MCF 10A (cell line): ENCODE data around the gene SREBF1. TPM values are rescaled to one million over a fixed set of nuclear protein-coding genes. Genes with fewer than 3 reads are reported as not detected.

Source experiments
- BruUV-seq: library from RNA; stranded (reverse); fragments of 400-500 nt; replicated peaks from 2 replicates; lab custom pipeline; 2021; lab: Mats Ljungman, UMichigan
- CTCF ChIA-PET: fragments of 300-600 bp; sonication (Branson Sonifier 250); formaldehyde crosslinking; extraction: SDS; loops from one replicate; lab custom pipeline; 2021; ENCODE audit warnings: antibody characterized with exemption, inconsistent platforms; lab: Yijun Ruan, JAX
- POLR2A ChIA-PET: fragments of 300-600, 350-650 bp; sonication (Branson Sonifier 250); formaldehyde crosslinking; extraction: SDS; loops from one replicate; lab custom pipeline; 2020; ENCODE audit warnings: antibody characterized with exemption, inconsistent platforms; lab: Yijun Ruan, JAX
- DNase-seq: peaks from one replicate; pipeline ENCODE4 v3.0.0-alpha.2; 2018; ENCODE audit not compliant: unreplicated experiment
- H3K27ac Mint-ChIP-seq: one replicate; pipeline ENCODE4 v1.8.0; 2022; ENCODE audit warnings: mild to moderate bottlenecking, low read depth, mixed read lengths; ENCODE audit not compliant: unreplicated experiment
- H3K27me3 Mint-ChIP-seq: one replicate; pipeline ENCODE4 v1.8.0; 2022; ENCODE audit warnings: mixed read lengths; ENCODE audit not compliant: insufficient read depth, unreplicated experiment
- H3K36me3 Mint-ChIP-seq: one replicate; pipeline ENCODE4 v1.8.0; 2022; ENCODE audit warnings: mild to moderate bottlenecking, moderate library complexity, mixed read lengths; ENCODE audit not compliant: insufficient read depth, unreplicated experiment
- H3K4me1 Mint-ChIP-seq: one replicate; pipeline ENCODE4 v1.8.0; 2022; ENCODE audit warnings: mixed read lengths; ENCODE audit not compliant: insufficient read depth, unreplicated experiment
- H3K4me3 Mint-ChIP-seq: one replicate; pipeline ENCODE4 v1.8.0; 2022; ENCODE audit warnings: mild to moderate bottlenecking, moderate library complexity, mixed read lengths; ENCODE audit not compliant: unreplicated experiment
- H3K9me3 Mint-ChIP-seq: one replicate; pipeline ENCODE4 v1.8.0; 2022; ENCODE audit warnings: mixed read lengths; ENCODE audit not compliant: unreplicated experiment
- intact Hi-C: fragments of 100-400 bp; cut with micrococcal nuclease; formaldehyde crosslinking; loops from 2 replicates; pipeline ENCODE4 v1.14.1; 2022
- total RNA-seq: library from RNA; stranded (reverse); gene quantifications from 2 replicates; pipeline ENCODE4 v1.2.3, GENCODE V29; 2022
- TF ChIP-seq, protein P1 (sequence below): fragments of 200-600 bp; IDR thresholded peaks from one replicate; pipeline ENCODE4 v1.8.0; 2022; ENCODE audit warnings: antibody characterized with exemption, mild to moderate bottlenecking; ENCODE audit not compliant: unreplicated experiment

Gene SREBF1
- total RNA-seq, 1 experiment from 2014 or later: 87.1 TPM

DNA sequence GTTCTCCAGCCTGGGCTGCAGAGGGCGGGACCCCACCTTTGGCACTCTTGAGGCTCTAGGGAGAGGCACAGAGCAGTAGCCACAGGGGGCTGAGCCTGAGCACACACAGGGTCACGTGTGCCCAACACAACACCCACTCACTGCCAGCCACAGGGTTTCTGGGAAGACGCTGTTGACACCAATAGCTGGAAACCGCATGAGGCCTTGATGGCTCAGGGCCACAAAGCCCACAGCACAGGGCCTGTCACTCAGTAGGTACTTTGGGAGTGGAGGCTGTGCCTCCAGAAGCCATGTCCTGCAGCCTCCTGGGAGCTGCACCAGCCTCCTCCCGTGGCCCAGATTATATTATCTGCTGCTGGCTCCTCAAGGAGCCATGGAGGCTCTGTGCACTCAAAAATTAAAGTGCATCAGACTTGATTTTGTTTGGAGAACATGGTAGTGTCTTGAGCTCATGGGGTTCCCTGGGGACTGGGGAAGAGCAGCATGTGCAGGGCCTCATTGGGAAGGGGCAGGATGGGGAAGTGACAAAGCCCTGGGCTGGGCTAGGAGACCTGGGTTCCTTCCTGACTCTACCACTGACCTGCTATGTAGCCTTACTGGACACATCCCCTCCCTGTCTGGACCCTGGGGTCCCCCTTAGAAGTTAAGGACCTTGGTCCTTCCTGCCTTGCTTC lies 12.5 kb upstream of the SREBF1 start:
- H3K4me1 Mint-ChIP-seq: no peaks in the 10 kb centered on the region
- no peaks in the 10 kb centered on the region for H3K9me3 Mint-ChIP-seq
- intact Hi-C loops: no loop called here
- no TSS peak for BruUV-seq
- CTCF ChIA-PET: interaction anchor here (1.1 kb wide), 1 partner anchor 9 kb away, joined by 4 read pairs; no protein-coding TSS in a partner anchor
- no peak overlapping the region for H3K4me3 Mint-ChIP-seq
- TF ChIP-seq, protein P1, sequence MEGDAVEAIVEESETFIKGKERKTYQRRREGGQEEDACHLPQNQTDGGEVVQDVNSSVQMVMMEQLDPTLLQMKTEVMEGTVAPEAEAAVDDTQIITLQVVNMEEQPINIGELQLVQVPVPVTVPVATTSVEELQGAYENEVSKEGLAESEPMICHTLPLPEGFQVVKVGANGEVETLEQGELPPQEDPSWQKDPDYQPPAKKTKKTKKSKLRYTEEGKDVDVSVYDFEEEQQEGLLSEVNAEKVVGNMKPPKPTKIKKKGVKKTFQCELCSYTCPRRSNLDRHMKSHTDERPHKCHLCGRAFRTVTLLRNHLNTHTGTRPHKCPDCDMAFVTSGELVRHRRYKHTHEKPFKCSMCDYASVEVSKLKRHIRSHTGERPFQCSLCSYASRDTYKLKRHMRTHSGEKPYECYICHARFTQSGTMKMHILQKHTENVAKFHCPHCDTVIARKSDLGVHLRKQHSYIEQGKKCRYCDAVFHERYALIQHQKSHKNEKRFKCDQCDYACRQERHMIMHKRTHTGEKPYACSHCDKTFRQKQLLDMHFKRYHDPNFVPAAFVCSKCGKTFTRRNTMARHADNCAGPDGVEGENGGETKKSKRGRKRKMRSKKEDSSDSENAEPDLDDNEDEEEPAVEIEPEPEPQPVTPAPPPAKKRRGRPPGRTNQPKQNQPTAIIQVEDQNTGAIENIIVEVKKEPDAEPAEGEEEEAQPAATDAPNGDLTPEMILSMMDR: no peak
- POLR2A ChIA-PET: interaction anchor here (1.8 to 4.5 kb wide), 2 partner anchors 9 to 12 kb away, joined by 6 to 15 read pairs; partner anchors contain the start of gene SREBF1
- peak; percentile 93 for DNase-seq
- peak overlapping the region; percentile 31 for H3K27ac Mint-ChIP-seq
- H3K27me3 Mint-ChIP-seq: no peaks in the 10 kb centered on the region
- H3K36me3 Mint-ChIP-seq: peaks cover 18% of the 10 kb centered on the region

- CTCF ChIA-PET: interaction anchor here (1.7 kb wide), 1 partner anchor 36 kb away, joined by 8 read pairs; no protein-coding TSS in a partner anchor
- Mint-ChIP-seq H3K4me3 (no peak overlapping the region), H3K4me1 (no peaks in the 10 kb centered on the region)
Observed at GRCh38 chr17:17848311-17849082, 11.7 kb upstream of the SREBF1 start.

DNA sequence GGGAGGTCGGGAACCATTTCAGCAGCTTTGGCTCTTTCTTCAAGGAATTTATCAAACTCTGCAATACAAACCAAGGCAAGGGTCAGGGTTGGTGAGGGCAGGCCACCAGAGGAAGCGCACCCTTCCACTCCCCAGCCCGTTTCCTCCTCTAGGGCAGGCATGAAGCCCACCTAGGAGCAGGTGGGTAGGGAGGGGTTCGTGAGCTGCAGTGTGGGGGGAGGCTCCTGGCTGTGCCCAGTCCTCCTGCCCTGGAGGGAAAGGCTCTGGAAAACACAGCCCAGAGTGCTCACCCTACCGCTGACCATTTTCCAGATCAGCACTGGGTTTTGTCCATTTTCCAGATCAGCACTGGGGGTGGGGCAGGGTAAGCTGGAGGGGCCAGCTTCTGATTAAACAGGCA lies 10.9 kb upstream of the SREBF1 start:
- no peak overlapping the region for H3K4me3 Mint-ChIP-seq
- intact Hi-C loops: no loop called here
- peaks cover 10% of the 10 kb centered on the region for H3K36me3 Mint-ChIP-seq
- no peaks in the 10 kb centered on the region for H3K27me3 Mint-ChIP-seq
- TF ChIP-seq, protein P1: no peak
- no peaks in the 10 kb centered on the region for H3K4me1 Mint-ChIP-seq
- no peaks in the 10 kb centered on the region for H3K9me3 Mint-ChIP-seq
- no peak for DNase-seq
- no peak overlapping the region for H3K27ac Mint-ChIP-seq
- POLR2A ChIA-PET: interaction anchor here (0.6 to 4.5 kb wide), 4 partner anchors 11 to 138 kb away, joined by 3 to 15 read pairs (median 3); partner anchors contain the start of gene SREBF1
- no TSS peak for BruUV-seq
- CTCF ChIA-PET: interaction anchor here (1.0 to 1.7 kb wide), 2 partner anchors 12 to 35 kb away, joined by 4 to 8 read pairs; no protein-coding TSS in a partner anchor

More at GRCh38 chr17:17848311-17849082, 11.7 kb upstream of the SREBF1 start:
- no peak for DNase-seq
- Mint-ChIP-seq H3K27me3 (no peaks in the 10 kb centered on the region), H3K9me3 (no peaks in the 10 kb centered on the region), H3K36me3 (peaks cover 10% of the 10 kb centered on the region), H3K27ac (peak overlapping the region; percentile 31)
- intact Hi-C loops: no loop called here
- BruUV-seq: no TSS peak
- TF ChIP-seq, protein P1: no peak
- POLR2A ChIA-PET: interaction anchor here (0.6 to 4.5 kb wide), 4 partner anchors 11 to 139 kb away, joined by 3 to 15 read pairs (median 3); partner anchors contain the start of gene SREBF1
